Transverse colon (tissue), 4 donors: Measurements from ENCODE around the gene COL20A1. TPM values are rescaled to one million over a fixed set of nuclear protein-coding genes. Genes with fewer than 3 reads are reported as not detected.

Experiments
- DNase-seq: peaks from one replicate; pipeline ENCODE4 v3.0.0-alpha.2; 2019
- H3K27ac ChIP-seq, 4 donors: fragments of 200-600 bp; sonication (generic); 2 replicates each; pipeline ENCODE4 v1.5.1; 2016 to 2018; ENCODE audit warnings: inconsistent platforms in 4 of 4
- H3K27me3 ChIP-seq: fragments of 200-600 bp; sonication (generic); 2 replicates; pipeline ENCODE4 v1.5.1; 2017; ENCODE audit warnings: inconsistent platforms
- H3K36me3 ChIP-seq, 4 donors: fragments of 200-600 bp; sonication (generic); 2 replicates each; pipeline ENCODE4 v1.5.1; 2017 to 2019; ENCODE audit warnings: inconsistent platforms in 4 of 4
- H3K4me1 ChIP-seq, 4 donors: fragments of 200-600 bp; sonication (generic); 2 replicates each; pipeline ENCODE4 v1.5.1; 2017 to 2020; ENCODE audit warnings: inconsistent platforms in 4 of 4
- H3K4me3 ChIP-seq, 4 donors: fragments of 200-600 bp; sonication (generic); 1 replicate in 1 of 4; 2 replicates in 3 of 4; pipeline versions ENCODE4 v1.5.1 to v1.6.1; 2017 to 2019; ENCODE audit warnings: inconsistent platforms in 4 of 4
- H3K9me3 ChIP-seq, 2 donors: fragments of 200-600 bp; sonication (generic); 2 replicates each; pipeline ENCODE4 v1.5.1; 2017 to 2019; ENCODE audit warnings: inconsistent platforms in 2 of 2
- CTCF ChIP-seq, 5 experiments: fragments of 200-600 bp in 3 of 5; fragments of 450-650 bp in 2 of 5; sonication (generic) in 3 of 5; IDR thresholded peaks; 1 replicate in 2 of 5; 2 replicates in 3 of 5; pipeline ENCODE4 v1.5.1; 2016 to 2017; ENCODE audit warnings: antibody characterized with exemption in 5 of 5, inconsistent platforms in 3 of 5, mild to moderate bottlenecking in 2 of 5, moderate library complexity in 1 of 5
- EP300 ChIP-seq: sonication (generic); formaldehyde crosslinking; IDR thresholded peaks from one replicate; pipeline ENCODE4 v1.6.1; 2017; ENCODE audit warnings: antibody characterized with exemption, low read depth
- POLR2A ChIP-seq: fragments of 450-650 bp; IDR thresholded peaks from one replicate; pipeline ENCODE4 v1.6.1; 2016; ENCODE audit warnings: antibody characterized with exemption, mild to moderate bottlenecking, moderate library complexity
- POLR2AphosphoS5 ChIP-seq, 3 donors: sonication (generic); formaldehyde crosslinking; IDR thresholded peaks; one replicate each; pipeline ENCODE4 v1.6.1; 2016; ENCODE audit warnings: antibody characterized with exemption in 3 of 3
- WGBS, 2 donors: methylation state at CpG; one replicate each; pipeline ENCODE4 v1.1.5; 2018; ENCODE audit warnings: low coverage in 1 of 2; 5-methylcytosine and 5-hydroxymethylcytosine counted together
- in situ Hi-C, 4 donors: fragments of 200-750 bp; cut with MboI; loops; one replicate each; pipeline versions ENCODE4 v1.15.0 to v1.15.1; 2017; ENCODE audit warnings: low sequenced_read_pairs in 3 of 4, low pct_ligation_motif_present in 1 of 4, low pct_unique_long_range_greater_than_20kb in 1 of 4
- intact Hi-C: fragments of 100-400 bp; cut with DNase I; formaldehyde crosslinking; loops from one replicate; pipeline ENCODE4 v1.15.1; 2023; ENCODE audit warnings: low total_unique reads
- total RNA-seq, 4 donors: library from RNA; depleted of rRNA; stranded (reverse); fragments of >200 nt; gene quantifications; one replicate each; pipeline ENCODE4 v1.1.0, GENCODE V29; 2016

Gene COL20A1
- total RNA-seq, 4 donors from 2014 or later = 43.8 TPM; not detected in 3

- H3K9me3 ChIP-seq = no peaks in the 10 kb centered on the region
- no peak for DNase-seq
- H3K4me3 ChIP-seq = no peak overlapping the region
- H3K27me3 ChIP-seq = peaks cover 6% of the 10 kb centered on the region
- no peaks in the 10 kb centered on the region for H3K36me3 ChIP-seq
- 51% methylated on average over 21 of the region's 28 CpGs; no CpG with 5 or more reads in 1 of the 2 donors for WGBS, 2 donors
- H3K27ac ChIP-seq = no peak overlapping the region
- peaks cover 0 to 3% (median 0%) of the 10 kb centered on the region in 4 donors for H3K4me1 ChIP-seq
- in situ Hi-C loops = no loop called here
- TF ChIP-seq POLR2AphosphoS5 (IDR thresholded peaks at IDR 0.05) (no peak), POLR2A (no peak), EP300 (no peak), CTCF (IDR thresholded peaks at IDR 0.05) (no peak)
- intact Hi-C loops = no loop called here
These were observed 59.0 kb downstream of the COL20A1 start for GRCh38 chr20:63351811-63352591.

- no peaks in the 10 kb centered on the region for H3K36me3 ChIP-seq
- no peak for TF ChIP-seq EP300
- no peak for TF ChIP-seq CTCF (IDR thresholded peaks at IDR 0.05)
- TF ChIP-seq POLR2A = no peak
- no peak for TF ChIP-seq POLR2AphosphoS5 (IDR thresholded peaks at IDR 0.05)
- H3K27ac ChIP-seq = no peak overlapping the region
- H3K4me1 ChIP-seq = peaks cover 0 to 3% (median 0%) of the 10 kb centered on the region in 4 donors
- in situ Hi-C loops = no loop called here
- H3K9me3 ChIP-seq = no peaks in the 10 kb centered on the region
- no peak overlapping the region for H3K4me3 ChIP-seq
- H3K27me3 ChIP-seq = peaks cover 9% of the 10 kb centered on the region
- whole genome bisulfite sequencing, 2 donors = 60 to 61% methylated on average over 2 to 5 of the region's 12 CpGs
- DNase-seq = no peak
- intact Hi-C loops = no loop called here
These were observed 59.8 kb downstream of the COL20A1 start for GRCh38 chr20:63352811-63353221.

- DNase-seq = no peak
- 82% methylated on average over 20 of the region's 25 CpGs; no CpG with 5 or more reads in 1 of the 2 donors for WGBS, 2 donors
- Histone ChIP-seq H3K36me3 (no peaks in the 10 kb centered on the region), H3K4me1 (peaks cover 0 to 3% (median 0%) of the 10 kb centered on the region in 4 donors), H3K27me3 (peaks cover 28% of the 10 kb centered on the region), H3K27ac (no peak overlapping the region), H3K4me3 (no peak overlapping the region), H3K9me3 (no peaks in the 10 kb centered on the region)
- in situ Hi-C loops = no loop called here
- TF ChIP-seq POLR2A = no peak
- TF ChIP-seq POLR2AphosphoS5 (IDR thresholded peaks at IDR 0.05) = no peak
- no peak for TF ChIP-seq CTCF (IDR thresholded peaks at IDR 0.05)
- no peak for TF ChIP-seq EP300
- intact Hi-C loops = no loop called here
These were observed 61.8 kb downstream of the COL20A1 start for GRCh38 chr20:63354636-63355350.

GRCh38 chr20:63355781-63356295, 62.9 kb downstream of the COL20A1 start:
- H3K27ac ChIP-seq = no peak overlapping the region
- H3K4me3 ChIP-seq = no peak overlapping the region
- DNase-seq = no peak
- H3K9me3 ChIP-seq = no peaks in the 10 kb centered on the region
- no peaks in the 10 kb centered on the region for H3K36me3 ChIP-seq
- H3K27me3 ChIP-seq = peaks cover 39% of the 10 kb centered on the region
- WGBS, 2 donors = 87% methylated on average over 7 of the region's 11 CpGs; no CpG with 5 or more reads in 1 of the 2 donors
- in situ Hi-C loops (no loop called here), intact Hi-C loops (no loop called here)
- peaks cover 0 to 6% (median 1%) of the 10 kb centered on the region in 4 donors for H3K4me1 ChIP-seq
- TF ChIP-seq POLR2AphosphoS5 (IDR thresholded peaks at IDR 0.05) (no peak), CTCF (IDR thresholded peaks at IDR 0.05) (no peak), POLR2A (no peak), EP300 (no peak)
